Hepatocyte (in vitro differentiated cells): ENCODE measurements around the gene PYCR2.

Experiments
- EZH2phosphoT487 ChIP-seq: fragments of 200-600 bp; sonication (generic); IDR thresholded peaks from one replicate; pipeline ENCODE4 v1.6.1; 2018; ENCODE audit warnings: antibody characterized with exemption, mild to moderate bottlenecking, low read depth, moderate library complexity; ENCODE audit not compliant: unreplicated experiment, severe bottlenecking
- TF ChIP-seq, protein P1 (sequence below): fragments of 200-600 bp; sonication (generic); IDR thresholded peaks from 2 replicates; pipeline ENCODE4 v1.5.1; 2016; ENCODE audit warnings: antibody characterized with exemption, mild to moderate bottlenecking; ENCODE audit not compliant: poor library complexity

DNA sequence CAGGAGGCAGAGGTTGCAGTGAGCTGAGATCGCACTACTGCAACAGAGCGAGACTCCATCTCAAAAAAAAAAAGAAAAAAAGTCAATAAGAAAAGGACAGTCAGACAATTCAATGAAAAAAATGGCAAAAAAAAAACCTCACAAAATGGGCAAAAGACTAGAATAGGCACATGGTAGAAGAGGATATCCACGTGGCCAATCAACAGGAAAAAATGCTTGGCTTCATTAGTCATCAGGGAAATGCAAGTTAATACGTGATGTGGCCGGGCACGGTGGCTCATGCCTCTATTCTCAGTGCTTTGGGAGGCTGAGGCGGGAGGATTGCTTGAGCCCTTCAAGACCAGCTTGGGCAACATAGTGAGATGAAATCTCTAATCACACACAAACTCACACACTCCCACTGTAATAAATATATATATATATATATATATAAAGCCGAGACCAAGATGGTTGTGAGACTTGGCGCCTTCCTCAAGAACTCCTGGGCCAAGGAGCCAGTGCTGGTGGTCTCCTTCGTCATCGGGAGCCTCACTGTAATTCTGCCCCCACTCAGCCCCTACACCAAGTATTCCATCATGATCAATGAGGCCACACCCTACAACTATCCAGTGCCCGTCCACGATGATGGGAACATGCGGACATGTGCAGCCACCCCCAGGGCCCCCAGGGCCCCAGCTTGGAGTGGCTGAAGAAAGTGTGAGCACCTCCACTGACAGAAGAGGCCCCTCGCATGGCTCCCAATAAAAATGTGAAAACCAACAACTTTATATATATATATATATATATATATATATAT, 39.9 kb upstream of the PYCR2 start:
- TF ChIP-seq, protein P1, sequence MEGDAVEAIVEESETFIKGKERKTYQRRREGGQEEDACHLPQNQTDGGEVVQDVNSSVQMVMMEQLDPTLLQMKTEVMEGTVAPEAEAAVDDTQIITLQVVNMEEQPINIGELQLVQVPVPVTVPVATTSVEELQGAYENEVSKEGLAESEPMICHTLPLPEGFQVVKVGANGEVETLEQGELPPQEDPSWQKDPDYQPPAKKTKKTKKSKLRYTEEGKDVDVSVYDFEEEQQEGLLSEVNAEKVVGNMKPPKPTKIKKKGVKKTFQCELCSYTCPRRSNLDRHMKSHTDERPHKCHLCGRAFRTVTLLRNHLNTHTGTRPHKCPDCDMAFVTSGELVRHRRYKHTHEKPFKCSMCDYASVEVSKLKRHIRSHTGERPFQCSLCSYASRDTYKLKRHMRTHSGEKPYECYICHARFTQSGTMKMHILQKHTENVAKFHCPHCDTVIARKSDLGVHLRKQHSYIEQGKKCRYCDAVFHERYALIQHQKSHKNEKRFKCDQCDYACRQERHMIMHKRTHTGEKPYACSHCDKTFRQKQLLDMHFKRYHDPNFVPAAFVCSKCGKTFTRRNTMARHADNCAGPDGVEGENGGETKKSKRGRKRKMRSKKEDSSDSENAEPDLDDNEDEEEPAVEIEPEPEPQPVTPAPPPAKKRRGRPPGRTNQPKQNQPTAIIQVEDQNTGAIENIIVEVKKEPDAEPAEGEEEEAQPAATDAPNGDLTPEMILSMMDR = no peak
- TF ChIP-seq EZH2phosphoT487 = no peak
